ENCODE measurements around the gene BBS10.
"Not testable (repeated sequence)": the region's sequence is repeated elsewhere in the genome, so short reads cannot be mapped to it uniquely, and the experiment has no call there.

Gene BBS10

GRCh38 chr12:76383988-76384387, 35.8 kb upstream of the BBS10 start:
- H3K36me3 ChIP-seq (ENCODE audit: control insufficient read depth, insufficient read depth, low read length) = no peaks in the 10 kb centered on the region
- H3K4me2 ChIP-seq (ENCODE audit: low read length) = no peak overlapping the region
- no peak overlapping the region for H3K27ac ChIP-seq
- no peaks in the 10 kb centered on the region for H3K79me2 ChIP-seq
- H3K4me1 ChIP-seq = no peaks in the 10 kb centered on the region
- no peaks in the 10 kb centered on the region for H3K27me3 ChIP-seq (ENCODE audit: control insufficient read depth, insufficient read depth, low read length)
- H3K9me3 ChIP-seq (ENCODE audit: control insufficient read depth, low read length) = no peaks in the 10 kb centered on the region
- no peak overlapping the region for H2AFZ ChIP-seq
- H3K9ac ChIP-seq = no peak overlapping the region
- no peak overlapping the region for H3K4me3 ChIP-seq (ENCODE audit: low read depth, low read length)
- TF ChIP-seq CTCF (IDR thresholded peaks at IDR 0.05) = no peak

GRCh38 chr12:76379261-76379660, 31.0 kb upstream of the BBS10 start:
- Histone ChIP-seq H3K4me3 (ENCODE audit: low read depth, low read length) (no peak overlapping the region), H3K36me3 (ENCODE audit: control insufficient read depth, insufficient read depth, low read length) (no peaks in the 10 kb centered on the region), H3K4me2 (ENCODE audit: low read length) (no peak overlapping the region), H3K79me2 (no peaks in the 10 kb centered on the region), H3K27me3 (ENCODE audit: control insufficient read depth, insufficient read depth, low read length) (no peaks in the 10 kb centered on the region), H3K4me1 (no peaks in the 10 kb centered on the region), H2AFZ (no peak overlapping the region), H3K9ac (no peak overlapping the region), H3K9me3 (ENCODE audit: control insufficient read depth, low read length) (no peaks in the 10 kb centered on the region), H3K27ac (no peak overlapping the region)
- no peak for TF ChIP-seq CTCF (IDR thresholded peaks at IDR 0.05)

GRCh38 chr12:76376876-76377275, 28.7 kb upstream of the BBS10 start:
- not testable (repeated sequence) for H3K4me2 ChIP-seq (ENCODE audit: low read length); H3K9ac ChIP-seq; H3K27me3 ChIP-seq (ENCODE audit: control insufficient read depth, insufficient read depth, low read length); H3K9me3 ChIP-seq (ENCODE audit: control insufficient read depth, low read length); H3K4me3 ChIP-seq (ENCODE audit: low read depth, low read length); H3K36me3 ChIP-seq (ENCODE audit: control insufficient read depth, insufficient read depth, low read length); H3K4me1 ChIP-seq; H2AFZ ChIP-seq; H3K27ac ChIP-seq; H3K79me2 ChIP-seq

GRCh38 chr12:76375939-76376338, 27.7 kb upstream of the BBS10 start:
- Histone ChIP-seq H3K27ac (no peak overlapping the region), H3K9ac (no peak overlapping the region), H3K79me2 (no peaks in the 10 kb centered on the region), H3K27me3 (ENCODE audit: control insufficient read depth, insufficient read depth, low read length) (no peaks in the 10 kb centered on the region), H3K9me3 (ENCODE audit: control insufficient read depth, low read length) (no peaks in the 10 kb centered on the region), H2AFZ (no peak overlapping the region), H3K4me1 (no peaks in the 10 kb centered on the region), H3K4me2 (ENCODE audit: low read length) (no peak overlapping the region), H3K4me3 (ENCODE audit: low read depth, low read length) (no peak overlapping the region), H3K36me3 (ENCODE audit: control insufficient read depth, insufficient read depth, low read length) (no peaks in the 10 kb centered on the region)
- TF ChIP-seq CTCF (IDR thresholded peaks at IDR 0.05) = no peak

- TF ChIP-seq CTCF (IDR thresholded peaks at IDR 0.05) = no peak
- no peaks in the 10 kb centered on the region for H3K36me3 ChIP-seq (ENCODE audit: control insufficient read depth, insufficient read depth, low read length)
Measured at GRCh38 chr12:76375470-76375869, 27.3 kb upstream of the BBS10 start.

More at GRCh38 chr12:76375470-76375869, 27.3 kb upstream of the BBS10 start:
- Histone ChIP-seq H3K9ac (no peak overlapping the region), H3K4me3 (ENCODE audit: low read depth, low read length) (no peak overlapping the region), H3K9me3 (ENCODE audit: control insufficient read depth, low read length) (no peaks in the 10 kb centered on the region), H3K79me2 (no peaks in the 10 kb centered on the region), H3K27me3 (ENCODE audit: control insufficient read depth, insufficient read depth, low read length) (no peaks in the 10 kb centered on the region), H3K4me1 (no peaks in the 10 kb centered on the region), H3K27ac (no peak overlapping the region), H2AFZ (no peak overlapping the region), H3K4me2 (ENCODE audit: low read length) (no peak overlapping the region)
